ENCODE data around the gene PICK1.

The PICK1 gene

DNA sequence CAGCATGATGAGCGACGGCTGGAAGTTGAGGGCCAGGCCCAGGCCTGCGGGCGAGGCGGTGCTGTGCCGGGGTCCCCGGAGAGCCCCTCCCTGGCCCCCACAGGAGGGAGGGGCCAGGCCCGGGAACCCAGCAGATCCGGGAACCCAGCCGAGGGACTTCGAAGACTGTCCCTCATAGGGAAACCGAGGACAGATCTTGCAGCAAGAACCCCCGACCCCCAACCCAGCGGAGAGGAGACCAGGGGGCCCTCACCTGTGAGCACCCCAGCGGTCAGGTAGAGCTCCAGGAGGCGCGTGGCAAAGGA lies 24.4 kb downstream of the PICK1 start:
- H3K27me3 Mint-ChIP-seq (ENCODE audit: low read depth): peaks cover 32% of the 10 kb centered on the region
- no peak overlapping the region for H3K27ac Mint-ChIP-seq
- no peaks in the 10 kb centered on the region for H3K9me3 Mint-ChIP-seq
- H3K4me3 Mint-ChIP-seq: no peak overlapping the region
- DNase-seq (ENCODE audit: low spot score): no peak
- no peaks in the 10 kb centered on the region for H3K36me3 Mint-ChIP-seq (ENCODE audit: low read depth)
- no peaks in the 10 kb centered on the region for H3K4me1 Mint-ChIP-seq (ENCODE audit: low read depth)

DNA sequence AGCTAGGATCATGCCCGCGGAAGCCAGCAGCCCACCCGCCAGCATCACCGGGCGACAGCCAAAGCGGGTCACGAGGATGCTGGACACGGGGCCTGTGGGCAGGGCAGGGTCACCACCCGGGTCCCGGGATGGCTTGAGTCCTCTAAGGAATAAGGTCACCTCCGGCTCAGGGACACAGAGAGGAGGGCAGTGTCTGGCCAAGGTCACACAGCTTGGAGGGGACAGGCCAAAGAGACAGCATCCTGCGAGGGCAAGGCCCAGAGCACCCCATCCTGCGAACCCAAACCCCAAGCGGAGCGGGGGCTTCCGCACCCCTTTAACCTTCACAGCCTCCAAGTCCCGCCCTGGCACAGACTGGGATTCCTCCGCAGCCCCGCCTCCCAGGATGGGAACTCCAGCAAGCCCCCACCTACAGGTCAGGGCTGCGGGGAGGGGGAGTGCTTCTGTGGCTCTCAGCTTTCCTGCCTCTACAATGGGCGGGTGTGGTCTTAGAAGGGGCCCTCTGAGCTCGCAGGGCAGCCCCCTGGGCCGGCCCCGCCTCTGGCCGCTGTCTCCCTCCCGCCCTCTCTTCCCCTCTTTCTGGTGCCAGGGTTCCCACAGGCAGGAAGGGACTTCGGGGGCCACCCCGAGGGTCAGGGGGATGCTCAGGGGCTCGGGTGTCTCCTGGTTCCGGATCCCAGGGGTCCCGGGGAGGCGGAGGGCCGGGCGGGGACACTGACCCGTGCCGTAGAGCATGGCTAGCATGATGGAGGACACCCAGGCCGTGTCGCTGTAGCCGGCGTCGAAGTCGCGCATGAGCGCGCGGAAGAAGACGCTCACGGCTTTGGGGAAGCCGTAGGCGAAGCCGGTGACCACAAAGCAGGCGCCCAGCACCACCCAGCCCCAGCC lies 25.0 kb downstream of the PICK1 start:
- Mint-ChIP-seq H3K27ac (no peak overlapping the region), H3K4me3 (no peak overlapping the region), H3K27me3 (ENCODE audit: low read depth) (peaks cover 32% of the 10 kb centered on the region), H3K36me3 (ENCODE audit: low read depth) (no peaks in the 10 kb centered on the region), H3K4me1 (ENCODE audit: low read depth) (no peaks in the 10 kb centered on the region), H3K9me3 (no peaks in the 10 kb centered on the region)
- no peak for DNase-seq (ENCODE audit: low spot score)

DNA sequence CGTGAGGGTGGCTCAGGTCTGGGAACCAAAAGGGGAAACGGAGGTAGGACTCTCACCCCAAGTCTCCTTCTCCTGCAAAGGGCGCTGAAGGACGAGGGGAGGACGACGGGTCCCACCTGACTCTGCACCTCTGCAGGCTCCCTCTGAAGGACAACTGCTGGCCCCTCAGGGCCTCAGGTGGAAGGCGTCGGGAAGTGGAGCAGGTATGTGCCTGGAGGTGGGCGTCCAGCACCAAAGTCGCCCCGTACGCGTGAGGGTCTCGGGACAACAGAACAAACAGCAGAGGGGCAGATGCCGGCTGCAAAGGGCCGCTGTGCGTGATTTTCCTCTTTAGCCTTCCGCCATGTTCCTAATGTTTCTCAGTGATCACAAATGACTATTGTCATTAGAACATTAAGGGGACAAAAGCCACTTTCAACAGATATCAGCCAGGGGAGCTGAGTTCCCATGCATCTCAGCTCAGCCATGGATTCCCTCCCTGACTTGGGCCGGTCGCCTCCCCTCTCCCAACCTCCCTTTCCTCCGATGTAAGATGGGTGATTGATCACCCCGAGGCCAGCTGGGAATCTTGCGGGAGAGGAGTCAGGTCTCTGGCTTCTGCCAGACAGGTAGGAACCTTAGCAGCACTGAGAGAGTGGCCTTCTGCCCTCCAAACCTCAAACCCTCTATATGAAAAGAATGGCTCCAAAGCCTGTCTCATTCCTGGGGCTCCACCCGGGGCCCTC lies 25.9 kb downstream of the PICK1 start:
- H3K36me3 Mint-ChIP-seq (ENCODE audit: low read depth): no peaks in the 10 kb centered on the region
- H3K4me1 Mint-ChIP-seq (ENCODE audit: low read depth): no peaks in the 10 kb centered on the region
- H3K27me3 Mint-ChIP-seq (ENCODE audit: low read depth): peaks cover 32% of the 10 kb centered on the region
- no peak overlapping the region for H3K27ac Mint-ChIP-seq
- no peaks in the 10 kb centered on the region for H3K9me3 Mint-ChIP-seq
- DNase-seq (ENCODE audit: low spot score): no peak
- H3K4me3 Mint-ChIP-seq: no peak overlapping the region

DNA sequence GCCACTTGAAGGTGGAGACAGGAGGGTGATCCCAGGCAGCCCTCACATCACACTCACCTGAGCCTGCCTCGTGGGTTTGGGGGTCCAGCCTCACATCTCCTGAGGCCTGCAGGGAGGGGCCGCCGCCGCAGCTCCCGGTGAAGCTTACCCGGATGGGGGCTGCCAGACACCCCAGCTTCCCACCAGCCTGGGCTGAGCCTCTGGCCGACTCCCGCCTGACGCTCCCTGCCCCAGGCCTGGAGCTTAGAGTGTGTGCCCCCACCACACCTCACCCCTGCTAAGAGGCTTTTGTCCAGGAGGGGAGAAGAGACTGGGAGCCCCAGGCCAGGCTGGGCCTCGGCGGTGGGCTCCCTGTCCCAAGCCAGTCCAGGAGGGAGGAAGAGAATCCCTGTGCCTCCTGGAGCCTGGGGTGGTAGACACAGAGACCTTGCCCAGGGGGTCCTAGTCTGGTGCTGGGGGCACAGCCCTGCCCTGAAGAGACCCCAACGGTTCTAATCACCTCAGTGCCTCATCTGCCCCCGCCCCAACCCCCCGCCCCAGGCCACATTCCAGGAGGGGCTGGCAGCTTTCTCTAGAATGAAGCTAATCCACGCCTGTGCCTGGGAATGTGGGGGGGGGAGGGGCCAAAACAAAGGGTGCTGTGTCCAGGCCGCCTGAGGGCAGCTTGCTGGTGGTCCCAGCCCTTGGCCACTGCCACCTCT lies 26.9 kb downstream of the PICK1 start, which contains the start of gene SLC16A8:
TSS of gene SLC16A8 (minus strand) at position 254 of the 701 bp plus-strand sequence. CDS start 1,311 bp downstream, outside the sequence.
- DNase-seq (ENCODE audit: low spot score): no peak
- no peaks in the 10 kb centered on the region for H3K36me3 Mint-ChIP-seq (ENCODE audit: low read depth)
- H3K27ac Mint-ChIP-seq: no peak within 1 kb of the TSS
- H3K27me3 Mint-ChIP-seq (ENCODE audit: low read depth): peaks cover 32% of the 10 kb centered on the region
- H3K9me3 Mint-ChIP-seq: no peaks in the 10 kb centered on the region
- no peaks in the 10 kb centered on the region for H3K4me1 Mint-ChIP-seq (ENCODE audit: low read depth)
- no peak within 1 kb of the TSS for H3K4me3 Mint-ChIP-seq

GRCh38 chr22:38085056-38085455 lies 27.9 kb downstream of the PICK1 start:
- no peak overlapping the region for H3K4me3 Mint-ChIP-seq
- H3K27me3 Mint-ChIP-seq (ENCODE audit: low read depth): peaks cover 23% of the 10 kb centered on the region
- no peak for DNase-seq (ENCODE audit: low spot score)
- no peaks in the 10 kb centered on the region for H3K4me1 Mint-ChIP-seq (ENCODE audit: low read depth)
- no peaks in the 10 kb centered on the region for H3K36me3 Mint-ChIP-seq (ENCODE audit: low read depth)
- H3K27ac Mint-ChIP-seq: no peak overlapping the region
- H3K9me3 Mint-ChIP-seq: no peaks in the 10 kb centered on the region

DNA sequence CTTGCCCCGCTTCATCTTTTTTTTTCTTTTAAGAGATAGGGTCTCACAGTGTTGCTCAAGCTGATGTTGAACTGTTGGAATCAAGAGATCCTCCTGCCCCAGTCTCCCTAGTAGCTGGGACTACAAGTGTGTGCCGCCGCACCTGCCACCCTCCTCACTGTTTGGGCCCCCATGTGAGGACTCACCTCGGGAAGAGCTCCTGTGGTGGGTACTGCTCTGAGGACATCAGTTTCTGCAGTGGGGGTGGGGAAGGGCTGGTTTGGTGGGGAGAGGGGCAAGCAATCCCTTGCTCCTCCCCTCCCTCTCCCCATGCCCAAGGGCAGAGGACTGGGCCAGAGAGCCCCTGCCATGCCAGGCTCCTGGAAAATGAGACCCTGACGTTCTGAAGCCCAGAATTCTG lies 28.3 kb downstream of the PICK1 start:
- H3K27me3 Mint-ChIP-seq (ENCODE audit: low read depth): peaks cover 23% of the 10 kb centered on the region
- H3K4me1 Mint-ChIP-seq (ENCODE audit: low read depth): no peaks in the 10 kb centered on the region
- H3K36me3 Mint-ChIP-seq (ENCODE audit: low read depth): no peaks in the 10 kb centered on the region
- H3K9me3 Mint-ChIP-seq: no peaks in the 10 kb centered on the region
- no peak for DNase-seq (ENCODE audit: low spot score)
- H3K27ac Mint-ChIP-seq: no peak overlapping the region
- no peak overlapping the region for H3K4me3 Mint-ChIP-seq

DNA sequence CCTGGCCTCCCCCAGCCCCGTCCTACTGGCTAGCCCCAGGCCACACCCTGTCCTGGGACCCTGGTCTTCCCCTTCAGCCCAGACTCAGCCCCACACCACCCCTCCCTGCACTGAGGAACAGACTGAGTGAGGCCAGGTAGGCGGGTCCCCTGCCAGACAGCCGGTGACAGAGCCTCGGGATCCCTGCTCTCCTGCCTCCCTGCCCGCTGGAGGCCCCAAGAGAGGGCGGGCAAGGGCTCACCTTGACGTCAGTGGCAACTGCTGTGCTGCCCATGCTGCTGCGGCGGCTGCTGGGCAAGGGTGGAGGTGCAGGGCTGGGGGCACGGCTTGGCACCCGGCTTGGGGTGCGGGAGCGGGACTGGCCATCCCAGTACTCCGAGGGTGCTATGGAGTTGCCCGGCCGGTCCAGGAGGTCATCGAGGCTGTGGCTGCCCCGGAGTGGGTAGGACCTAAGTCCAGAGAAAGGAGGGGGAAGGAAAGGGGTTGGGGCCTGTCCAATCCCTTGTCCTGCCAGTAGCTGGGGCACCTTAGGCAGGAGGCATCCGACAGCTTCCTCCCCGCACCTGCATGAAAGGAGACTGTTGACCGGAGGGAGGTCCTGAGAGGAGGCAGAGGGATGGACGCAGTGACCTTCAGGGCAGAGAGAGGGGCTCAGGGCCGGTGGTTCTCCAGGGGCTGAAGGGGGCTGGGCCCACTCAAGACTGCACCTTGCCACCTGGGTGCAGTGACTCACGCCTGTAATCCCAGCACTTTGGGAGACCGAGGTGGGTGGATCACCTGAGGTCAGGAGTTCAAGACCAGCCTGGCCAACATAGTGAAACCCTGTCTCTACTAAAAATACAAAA lies 29.0 kb downstream of the PICK1 start:
- Mint-ChIP-seq H3K27me3 (ENCODE audit: low read depth) (peaks cover 24% of the 10 kb centered on the region), H3K4me1 (ENCODE audit: low read depth) (no peaks in the 10 kb centered on the region), H3K27ac (no peak overlapping the region), H3K36me3 (ENCODE audit: low read depth) (no peaks in the 10 kb centered on the region), H3K4me3 (no peak overlapping the region), H3K9me3 (no peaks in the 10 kb centered on the region)
- DNase-seq (ENCODE audit: low spot score): no peak

- Mint-ChIP-seq H3K27me3 (ENCODE audit: low read depth) (peaks cover 21% of the 10 kb centered on the region), H3K27ac (no peak overlapping the region), H3K36me3 (ENCODE audit: low read depth) (no peaks in the 10 kb centered on the region), H3K9me3 (no peaks in the 10 kb centered on the region), H3K4me3 (no peak overlapping the region), H3K4me1 (ENCODE audit: low read depth) (no peaks in the 10 kb centered on the region)
- DNase-seq (ENCODE audit: low spot score): no peak
Observed at GRCh38 chr22:38086942-38087341, 29.7 kb downstream of the PICK1 start.

GRCh38 chr22:38087855-38088254 lies 30.7 kb downstream of the PICK1 start:
- Mint-ChIP-seq H3K4me3 (no peak overlapping the region), H3K4me1 (ENCODE audit: low read depth) (no peaks in the 10 kb centered on the region), H3K9me3 (no peaks in the 10 kb centered on the region), H3K27ac (no peak overlapping the region), H3K27me3 (ENCODE audit: low read depth) (peaks cover 14% of the 10 kb centered on the region), H3K36me3 (ENCODE audit: low read depth) (no peaks in the 10 kb centered on the region)
- DNase-seq (ENCODE audit: low spot score): no peak

DNA sequence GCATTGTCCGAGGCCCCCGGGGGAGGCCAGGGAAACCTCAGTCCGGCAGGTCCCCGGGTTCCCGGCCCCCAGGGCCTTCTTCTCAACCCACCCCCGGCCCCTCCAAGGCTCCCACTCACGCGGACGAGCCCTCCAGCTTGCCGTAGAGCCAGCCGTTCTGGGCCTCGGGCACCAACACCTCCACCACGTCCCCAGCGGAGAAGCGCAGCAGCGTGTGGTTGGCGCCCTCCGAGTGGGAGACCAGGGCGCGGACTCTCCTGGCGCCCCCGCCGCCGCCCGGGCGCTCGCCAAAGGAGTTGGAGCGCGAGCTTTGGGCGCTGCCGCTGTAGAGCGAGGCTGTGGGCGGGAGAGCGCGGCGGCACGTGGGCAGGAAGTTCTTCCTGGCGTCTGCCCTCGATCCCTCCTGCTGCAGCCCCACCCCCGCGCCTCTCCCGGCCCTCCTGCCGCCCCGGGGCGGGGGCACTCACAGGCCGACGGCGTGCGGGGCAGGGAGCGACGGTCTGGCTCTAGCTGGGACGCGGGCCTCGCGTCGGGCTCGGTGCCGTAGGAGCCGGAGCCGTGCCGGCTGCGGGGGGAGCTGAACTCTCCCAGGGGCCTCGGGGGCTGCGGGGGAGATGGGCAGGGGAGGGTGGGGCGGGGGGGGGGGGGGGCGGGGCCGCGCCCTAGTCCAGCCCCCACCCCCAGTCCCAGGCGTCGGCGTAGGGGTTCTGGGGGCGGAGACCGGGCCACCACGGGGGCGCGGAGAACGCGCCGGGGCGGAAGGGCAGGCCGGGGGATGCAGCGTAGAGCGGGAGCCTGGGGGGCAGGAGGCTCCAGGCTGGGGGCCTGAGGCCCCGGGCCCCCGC lies 31.6 kb downstream of the PICK1 start:
- no peak overlapping the region for H3K4me3 Mint-ChIP-seq
- no peaks in the 10 kb centered on the region for H3K9me3 Mint-ChIP-seq
- H3K27ac Mint-ChIP-seq: no peak overlapping the region
- H3K27me3 Mint-ChIP-seq (ENCODE audit: low read depth): peaks cover 8% of the 10 kb centered on the region
- DNase-seq (ENCODE audit: low spot score): no peak
- no peaks in the 10 kb centered on the region for H3K4me1 Mint-ChIP-seq (ENCODE audit: low read depth)
- no peaks in the 10 kb centered on the region for H3K36me3 Mint-ChIP-seq (ENCODE audit: low read depth)

DNA sequence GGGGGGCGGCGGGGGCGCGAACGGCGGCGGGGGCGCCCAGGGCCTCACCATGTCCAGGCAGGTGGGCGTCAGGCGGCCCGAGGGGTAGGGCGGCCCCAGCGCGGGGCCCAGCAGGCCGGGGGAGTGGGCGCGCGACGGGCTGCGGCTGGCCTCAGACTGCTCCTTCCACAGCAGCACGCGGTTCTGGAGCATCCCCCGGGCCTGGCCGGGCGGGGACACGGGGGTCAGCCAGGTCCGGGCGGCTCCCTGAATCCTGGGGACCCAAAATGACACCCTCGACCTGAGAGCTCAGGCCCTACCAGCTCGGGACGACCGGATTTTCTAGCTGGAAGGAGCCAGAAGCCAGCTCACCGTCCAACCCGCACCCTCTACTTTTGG lies 32.3 kb downstream of the PICK1 start:
- Mint-ChIP-seq H3K27ac (no peak overlapping the region), H3K4me3 (no peak overlapping the region)

DNA sequence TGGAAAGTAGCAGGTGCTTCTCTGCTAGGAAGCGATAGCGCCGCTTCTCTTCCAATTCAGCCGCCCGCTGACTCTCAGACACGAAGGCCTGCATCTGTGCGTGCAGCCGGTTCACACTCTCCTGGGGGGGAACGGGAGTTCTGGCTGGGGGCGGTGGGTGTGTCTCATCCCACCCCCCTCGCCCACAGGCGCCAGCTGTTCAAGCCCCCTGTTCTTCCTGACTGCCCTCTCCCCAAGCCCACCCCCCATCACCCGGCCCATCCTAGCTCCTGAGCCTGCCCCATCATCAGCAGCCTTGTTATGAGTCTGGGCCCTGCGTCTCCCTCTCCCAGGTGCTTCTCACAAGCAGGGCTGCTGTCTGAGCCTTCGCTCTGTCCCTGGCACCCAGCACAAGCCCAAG lies 39.9 kb downstream of the PICK1 start:
- Mint-ChIP-seq H3K4me1 (ENCODE audit: low read depth) (no peaks in the 10 kb centered on the region), H3K4me3 (no peak overlapping the region), H3K36me3 (ENCODE audit: low read depth) (no peaks in the 10 kb centered on the region), H3K9me3 (no peaks in the 10 kb centered on the region), H3K27ac (no peak overlapping the region), H3K27me3 (ENCODE audit: low read depth) (no peaks in the 10 kb centered on the region)
- no peak for DNase-seq (ENCODE audit: low spot score)

More for the DNA sequence above, 32.3 kb downstream of the PICK1 start:
- H3K36me3 Mint-ChIP-seq (ENCODE audit: low read depth): no peaks in the 10 kb centered on the region
- H3K4me1 Mint-ChIP-seq (ENCODE audit: low read depth): no peaks in the 10 kb centered on the region
- DNase-seq (ENCODE audit: low spot score): no peak
- no peaks in the 10 kb centered on the region for H3K9me3 Mint-ChIP-seq
- H3K27me3 Mint-ChIP-seq (ENCODE audit: low read depth): peaks cover 8% of the 10 kb centered on the region

Data from T-helper 2 cell treated with Interferon-gamma antibody and Interleukin-4, amounts not matched to agents 5 μg/mL and 100 μg/mL, for 36 hours (primary cell).